M059J (cell line): ENCODE results near the gene PROM1. TPM values are rescaled to one million over a fixed set of nuclear protein-coding genes. Genes with fewer than 3 reads are reported as not detected.

ENCODE experiments used
- total RNA-seq: library from RNA; depleted of rRNA; stranded (reverse); fragments of >200 nt; shearing (Covaris generic); gene quantifications from 2 replicates; pipeline ENCODE4 v1.2.3, GENCODE V29; 2014; rRNA removed

PROM1 gene
- total RNA-seq, 1 experiment from 2014 or later = 0.37 TPM

Other genes starting within 250 kb of the PROM1 start
- 0.49 TPM in 1 of 2 replicates, not detected in the other for gene FGFBP1, start 145.3 kb downstream of the PROM1 start, total RNA-seq
- gene FGFBP2, start 120.8 kb downstream of the PROM1 start, total RNA-seq = not detected in 2 replicates
- 17.1 and 18.5 TPM in 2 replicates for gene TAPT1, start 142.4 kb upstream of the PROM1 start, total RNA-seq